Loucy (cell line): ENCODE measurements around the gene TCEANC.

Experiments used
- EZH2phosphoT487 ChIP-seq: fragments of 200-600 bp; IDR thresholded peaks from 2 replicates; pipeline ENCODE4 v1.6.1; 2018; ENCODE audit warnings: antibody characterized with exemption, mild to moderate bottlenecking, moderate library complexity, borderline replicate concordance
- TF ChIP-seq, protein P1 (sequence below): fragments of 200-600 bp; sonication (generic); conservative IDR thresholded peaks from 2 replicates; pipeline ENCODE4 v1.5.1; 2014; ENCODE audit warnings: mild to moderate bottlenecking, antibody characterized with exemption, low read length

DNA sequence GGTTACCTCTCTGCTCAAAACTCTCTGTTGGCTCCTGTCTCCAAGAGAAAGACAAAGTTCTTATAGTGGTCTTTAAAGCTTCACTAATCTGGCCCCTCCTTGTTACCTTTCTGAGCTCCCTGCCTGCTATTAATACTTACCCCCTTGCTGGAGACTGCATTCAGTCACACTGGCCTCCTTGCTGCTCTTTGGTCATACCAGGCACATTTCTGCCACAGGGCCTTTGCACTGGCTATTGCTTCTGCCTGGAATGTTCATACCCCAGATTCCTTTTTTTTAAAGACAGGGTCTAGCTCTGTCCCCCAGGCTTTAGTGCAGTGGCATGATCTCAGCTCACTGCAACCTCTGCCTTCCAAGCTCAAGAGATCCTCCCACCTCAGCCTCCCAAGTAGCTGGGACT is 20.1 kb downstream of the TCEANC start:
- TF ChIP-seq, protein P1, sequence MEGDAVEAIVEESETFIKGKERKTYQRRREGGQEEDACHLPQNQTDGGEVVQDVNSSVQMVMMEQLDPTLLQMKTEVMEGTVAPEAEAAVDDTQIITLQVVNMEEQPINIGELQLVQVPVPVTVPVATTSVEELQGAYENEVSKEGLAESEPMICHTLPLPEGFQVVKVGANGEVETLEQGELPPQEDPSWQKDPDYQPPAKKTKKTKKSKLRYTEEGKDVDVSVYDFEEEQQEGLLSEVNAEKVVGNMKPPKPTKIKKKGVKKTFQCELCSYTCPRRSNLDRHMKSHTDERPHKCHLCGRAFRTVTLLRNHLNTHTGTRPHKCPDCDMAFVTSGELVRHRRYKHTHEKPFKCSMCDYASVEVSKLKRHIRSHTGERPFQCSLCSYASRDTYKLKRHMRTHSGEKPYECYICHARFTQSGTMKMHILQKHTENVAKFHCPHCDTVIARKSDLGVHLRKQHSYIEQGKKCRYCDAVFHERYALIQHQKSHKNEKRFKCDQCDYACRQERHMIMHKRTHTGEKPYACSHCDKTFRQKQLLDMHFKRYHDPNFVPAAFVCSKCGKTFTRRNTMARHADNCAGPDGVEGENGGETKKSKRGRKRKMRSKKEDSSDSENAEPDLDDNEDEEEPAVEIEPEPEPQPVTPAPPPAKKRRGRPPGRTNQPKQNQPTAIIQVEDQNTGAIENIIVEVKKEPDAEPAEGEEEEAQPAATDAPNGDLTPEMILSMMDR: no peak
- TF ChIP-seq EZH2phosphoT487: no peak
